ENCODE data around the gene IGF1R. TPM values are rescaled to one million over a fixed set of nuclear protein-coding genes. Genes with fewer than 3 reads are reported as not detected.

The IGF1R gene
- total RNA-seq, 1 donor from 2014 or later = 151 TPM

DNA sequence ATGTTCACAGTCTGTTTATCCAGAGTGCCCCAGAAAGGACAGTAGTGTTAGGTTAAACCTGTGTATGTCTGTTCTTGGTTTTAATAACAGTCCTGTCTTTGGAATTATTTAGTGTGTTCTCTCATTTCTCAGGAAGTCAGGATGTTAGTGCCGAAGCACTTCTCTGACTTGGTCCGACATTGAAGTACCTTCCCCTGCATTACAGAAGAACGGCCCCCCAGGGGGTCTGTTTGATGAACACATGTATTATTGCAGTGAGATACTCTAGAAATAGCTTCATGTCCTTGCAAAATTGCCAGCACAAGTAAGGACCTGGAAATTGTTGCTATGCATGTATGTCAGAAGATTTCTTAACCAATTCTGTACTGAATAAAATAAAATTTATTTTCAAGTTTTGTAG lies 110.9 kb downstream of the IGF1R start:
- H3K4me1 ChIP-seq = peaks cover 4 to 31% of the 10 kb centered on the region in 2 donors

DNA sequence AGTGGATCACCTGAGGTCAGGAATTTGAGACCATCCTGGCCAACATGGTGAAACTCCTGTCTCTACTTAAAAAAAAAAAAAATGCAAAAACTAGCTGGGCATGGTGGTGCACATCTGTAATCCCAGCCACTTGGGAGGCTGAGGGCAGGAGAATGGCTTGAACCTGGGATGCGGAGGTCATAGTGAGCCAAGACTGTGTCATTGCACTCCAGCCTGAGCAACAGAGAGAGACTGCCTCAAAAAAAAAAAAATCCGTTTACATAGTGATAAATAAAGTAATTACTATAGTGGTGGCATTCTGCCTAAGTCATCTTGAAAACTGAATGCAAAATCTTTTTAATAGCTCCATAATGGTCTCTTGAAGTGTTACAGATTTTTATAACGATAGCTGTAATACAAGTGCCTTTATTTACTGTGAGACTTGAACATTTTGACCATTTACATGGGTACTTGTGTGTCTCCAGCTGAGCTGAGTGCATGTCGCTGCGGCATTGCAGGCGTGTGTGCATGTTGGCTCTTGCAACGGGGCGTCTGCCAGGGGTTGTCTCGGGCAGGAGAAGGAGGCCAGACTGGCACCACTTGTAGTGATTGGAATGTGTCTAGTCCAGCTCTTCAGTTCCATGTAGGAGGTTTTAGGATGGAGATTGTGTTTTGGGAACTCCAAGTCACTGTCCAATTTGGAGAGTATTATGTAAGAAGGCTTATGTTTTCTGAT lies 111.9 kb downstream of the IGF1R start:
- DNase-seq (ENCODE audit: low spot score in 2 of 2) = no peak
- no peaks in the 10 kb centered on the region for H3K27me3 ChIP-seq
- no peaks in the 10 kb centered on the region for H3K9me3 ChIP-seq
- H3K27ac ChIP-seq = peak overlapping the region; percentile 15 to 53
- TF ChIP-seq, protein P1, sequence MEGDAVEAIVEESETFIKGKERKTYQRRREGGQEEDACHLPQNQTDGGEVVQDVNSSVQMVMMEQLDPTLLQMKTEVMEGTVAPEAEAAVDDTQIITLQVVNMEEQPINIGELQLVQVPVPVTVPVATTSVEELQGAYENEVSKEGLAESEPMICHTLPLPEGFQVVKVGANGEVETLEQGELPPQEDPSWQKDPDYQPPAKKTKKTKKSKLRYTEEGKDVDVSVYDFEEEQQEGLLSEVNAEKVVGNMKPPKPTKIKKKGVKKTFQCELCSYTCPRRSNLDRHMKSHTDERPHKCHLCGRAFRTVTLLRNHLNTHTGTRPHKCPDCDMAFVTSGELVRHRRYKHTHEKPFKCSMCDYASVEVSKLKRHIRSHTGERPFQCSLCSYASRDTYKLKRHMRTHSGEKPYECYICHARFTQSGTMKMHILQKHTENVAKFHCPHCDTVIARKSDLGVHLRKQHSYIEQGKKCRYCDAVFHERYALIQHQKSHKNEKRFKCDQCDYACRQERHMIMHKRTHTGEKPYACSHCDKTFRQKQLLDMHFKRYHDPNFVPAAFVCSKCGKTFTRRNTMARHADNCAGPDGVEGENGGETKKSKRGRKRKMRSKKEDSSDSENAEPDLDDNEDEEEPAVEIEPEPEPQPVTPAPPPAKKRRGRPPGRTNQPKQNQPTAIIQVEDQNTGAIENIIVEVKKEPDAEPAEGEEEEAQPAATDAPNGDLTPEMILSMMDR (IDR thresholded peaks at IDR 0.05) = no peak
- peaks cover 4 to 25% of the 10 kb centered on the region in 2 donors for H3K4me1 ChIP-seq
- no peak overlapping the region for H3K4me3 ChIP-seq
- H3K36me3 ChIP-seq = no peaks in the 10 kb centered on the region
- intact Hi-C loops (cut with DNase I) = loop anchor here (5.0 kb wide), 2 partner anchors 33 to 108 kb away; no protein-coding TSS in a partner anchor

More for the DNA sequence above, 110.9 kb downstream of the IGF1R start:
- DNase-seq (ENCODE audit: low spot score in 2 of 2) = no peak
- Histone ChIP-seq H3K27me3 (no peaks in the 10 kb centered on the region), H3K27ac (no peak overlapping the region), H3K36me3 (no peaks in the 10 kb centered on the region), H3K4me3 (no peak overlapping the region), H3K9me3 (no peaks in the 10 kb centered on the region)
- TF ChIP-seq, protein P1 (IDR thresholded peaks at IDR 0.05) = no peak
- intact Hi-C loops (cut with DNase I) = no loop called here

DNA sequence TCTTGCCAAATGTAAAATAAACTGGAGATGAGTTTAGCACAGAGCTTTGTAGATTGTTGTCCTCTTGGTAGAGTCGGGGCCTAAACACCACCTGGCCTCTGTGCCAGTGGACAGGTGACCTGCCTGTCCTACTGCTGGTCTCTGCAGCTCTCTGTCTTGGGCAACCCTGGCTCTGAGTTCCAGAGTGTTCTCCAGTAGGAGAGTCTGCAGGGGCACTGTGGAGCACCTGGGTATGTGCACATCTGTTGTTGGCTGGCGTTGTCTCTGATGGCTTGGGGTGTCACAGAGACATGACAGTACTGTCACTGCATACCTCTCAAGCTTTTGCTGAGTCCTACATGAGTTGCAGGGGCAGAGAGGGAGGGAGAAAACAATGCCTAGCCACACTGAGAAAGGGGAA lies 112.6 kb downstream of the IGF1R start:
- Histone ChIP-seq H3K4me1 (peaks cover 4 to 26% of the 10 kb centered on the region in 2 donors), H3K9me3 (no peaks in the 10 kb centered on the region), H3K4me3 (no peak overlapping the region), H3K27ac (peak overlapping the region; percentile 15 to 53), H3K36me3 (no peaks in the 10 kb centered on the region), H3K27me3 (no peaks in the 10 kb centered on the region)
- DNase-seq (ENCODE audit: low spot score in 2 of 2) = no peak
- TF ChIP-seq, protein P1 (IDR thresholded peaks at IDR 0.05) = no peak
- intact Hi-C loops (cut with DNase I) = loop anchor here (5.0 kb wide), 2 partner anchors 34 to 109 kb away; no protein-coding TSS in a partner anchor

DNA sequence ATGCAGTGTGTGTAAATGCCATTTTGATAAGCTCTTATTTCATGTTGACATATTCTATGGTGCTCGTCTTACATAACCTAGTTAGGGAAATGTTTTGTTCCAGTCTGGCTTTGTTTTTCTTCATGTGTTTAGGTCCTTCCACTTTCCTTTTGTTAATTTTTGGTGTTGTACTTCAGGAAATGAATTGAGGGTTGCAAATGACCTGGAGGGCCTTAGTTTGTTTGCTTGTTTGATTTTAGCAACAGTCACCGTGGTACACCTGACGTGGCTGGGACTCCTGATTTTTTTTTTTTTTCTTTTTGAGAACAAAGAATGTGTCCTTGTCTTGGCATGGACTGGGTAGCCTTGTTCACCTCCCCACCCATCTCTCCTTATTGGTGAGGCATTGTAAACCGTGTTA lies 114.8 kb downstream of the IGF1R start:
- no peak overlapping the region for H3K4me3 ChIP-seq
- intact Hi-C loops (cut with DNase I) = loop anchor here (5.0 kb wide), 2 partner anchors 36 to 111 kb away; no protein-coding TSS in a partner anchor
- H3K27ac ChIP-seq = peak overlapping the region in 1 of 2 donors; percentile 50
- no peaks in the 10 kb centered on the region for H3K36me3 ChIP-seq
- DNase-seq (ENCODE audit: low spot score in 2 of 2) = no peak
- H3K27me3 ChIP-seq = no peaks in the 10 kb centered on the region
- TF ChIP-seq, protein P1 (IDR thresholded peaks at IDR 0.05) = no peak
- peaks cover 4 to 35% of the 10 kb centered on the region in 2 donors for H3K4me1 ChIP-seq
- no peaks in the 10 kb centered on the region for H3K9me3 ChIP-seq

DNA sequence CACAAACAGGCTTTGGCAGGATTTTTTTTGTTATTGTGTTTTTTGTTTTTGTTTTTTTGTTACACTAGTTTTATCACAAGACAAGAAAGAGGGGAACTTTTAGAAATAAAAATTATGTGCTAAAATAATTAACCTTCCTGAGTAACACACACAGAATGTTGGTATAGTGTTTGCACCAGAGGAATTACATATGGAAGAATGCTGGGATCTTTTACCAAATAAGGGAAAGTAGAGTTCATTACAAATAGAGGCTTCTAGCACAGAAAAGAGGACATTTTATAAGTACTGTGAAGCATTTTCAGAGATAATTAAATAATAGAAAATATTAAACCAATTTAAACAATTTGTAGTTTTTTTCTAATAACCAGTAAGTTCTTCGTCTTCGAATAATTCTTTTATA lies 116.0 kb downstream of the IGF1R start:
- Histone ChIP-seq H3K4me1 (peaks cover 4 to 31% of the 10 kb centered on the region in 2 donors), H3K4me3 (no peak overlapping the region), H3K27ac (peak overlapping the region; percentile 8 to 18), H3K27me3 (no peaks in the 10 kb centered on the region), H3K36me3 (no peaks in the 10 kb centered on the region), H3K9me3 (no peaks in the 10 kb centered on the region)
- TF ChIP-seq, protein P1 (IDR thresholded peaks at IDR 0.05) = no peak
- no peak for DNase-seq (ENCODE audit: low spot score in 2 of 2)
- intact Hi-C loops (cut with DNase I) = loop anchor here (5.0 kb wide), 2 partner anchors 37 to 112 kb away; no protein-coding TSS in a partner anchor

Data from ascending aorta (tissue), 2 donors.